Renal cortical epithelial cell (primary cell): ENCODE results near the gene SGCA. TPM values are rescaled to one million over a fixed set of nuclear protein-coding genes. Genes with fewer than 3 reads are reported as not detected.
A peak's percentile ranks its signal among the peaks of the same experiment; 100 is the strongest.

Experiments used
- DNase-seq: peaks from one replicate; pipeline ENCODE4 v3.0.0-alpha.2; 2011; ENCODE audit warnings: low read depth
- total RNA-seq: library from RNA; depleted of rRNA; stranded (reverse); fragments of >200 nt; gene quantifications from 2 replicates; pipeline ENCODE4 v1.2.3, GENCODE V29; 2014

SGCA gene
- not detected in 2 replicates for total RNA-seq

- DNase-seq: no peak
Measured at GRCh38 chr17:50165867-50166517, at the start of gene SGCA. Gene SGCA, plus strand, starts transcription at chr17:50166005. Its CDS starts 36 bp downstream, at chr17:50166041.

GRCh38 chr17:50117202-50118051, 48.4 kb upstream of the SGCA start:
- no peak for DNase-seq

- no peak for DNase-seq
Measured at GRCh38 chr17:50118076-50118827, 47.6 kb upstream of the SGCA start.

- no peak for DNase-seq
Measured at GRCh38 chr17:50118828-50119218, 47.0 kb upstream of the SGCA start.

GRCh38 chr17:50120475-50121253, 45.1 kb upstream of the SGCA start:
- no peak for DNase-seq

GRCh38 chr17:50122945-50123344, 42.9 kb upstream of the SGCA start:
- DNase-seq: no peak

GRCh38 chr17:50123649-50124349, 42.0 kb upstream of the SGCA start:
- peak; percentile 58 for DNase-seq

- no peak for DNase-seq
Measured at GRCh38 chr17:50125420-50125997, 40.3 kb upstream of the SGCA start.

GRCh38 chr17:50127697-50128361, 38.0 kb upstream of the SGCA start:
- peak; percentile 35 for DNase-seq

- DNase-seq: no peak
Measured at GRCh38 chr17:50128441-50129352, 37.1 kb upstream of the SGCA start.

GRCh38 chr17:50129353-50129727, 36.5 kb upstream of the SGCA start:
- no peak for DNase-seq

GRCh38 chr17:50129728-50130558, 35.9 kb upstream of the SGCA start, which contains the start of gene SAMD14:
Gene SAMD14, minus strand, starts transcription at chr17:50130160. Its CDS starts 5,201 bp downstream, at chr17:50124959.
- DNase-seq: no peak

- DNase-seq: no peak
Measured at GRCh38 chr17:50130559-50131305, 35.1 kb upstream of the SGCA start.

- DNase-seq: no peak
Measured at GRCh38 chr17:50132104-50132794, 33.6 kb upstream of the SGCA start.

GRCh38 chr17:50133028-50133768, 32.6 kb upstream of the SGCA start:
- peak; percentile 80 for DNase-seq

- no peak for DNase-seq
Measured at GRCh38 chr17:50133769-50134099, 32.1 kb upstream of the SGCA start.
